Esophagus squamous epithelium (tissue), 5 donors: ENCODE results near the gene ZRANB3. TPM values are rescaled to one million over a fixed set of nuclear protein-coding genes. Genes with fewer than 3 reads are reported as not detected.

Experiments used
- DNase-seq: peaks from one replicate; lab custom pipeline; 2025; lab: John Stamatoyannopoulos, UW
- H3K27ac ChIP-seq, 4 donors: fragments of 200-600 bp; sonication (generic); one replicate each; pipeline ENCODE4 v1.5.1; 2016 to 2019; ENCODE audit warnings: mild to moderate bottlenecking in 1 of 4
- H3K27me3 ChIP-seq, 4 donors: fragments of 200-600 bp; sonication (generic); 1 replicate in 3 of 4; 2 replicates in 1 of 4; pipeline versions ENCODE4 v1.5.1 to v1.6.0; 2017 to 2021; ENCODE audit warnings: antibody characterized with exemption in 1 of 4
- H3K36me3 ChIP-seq, 3 donors: fragments of 200-600 bp; sonication (generic); one replicate each; pipeline ENCODE4 v1.5.1; 2016 to 2019
- H3K4me1 ChIP-seq, 3 donors: fragments of 200-600 bp; sonication (generic); one replicate each; pipeline ENCODE4 v1.5.1; 2017 to 2019
- H3K4me3 ChIP-seq, 4 donors: fragments of 200-600 bp; sonication (generic); 1 replicate in 3 of 4; 2 replicates in 1 of 4; pipeline ENCODE4 v1.5.1; 2016 to 2019; ENCODE audit warnings: mild to moderate bottlenecking in 2 of 4, moderate library complexity in 1 of 4
- H3K9me3 ChIP-seq, 3 donors: fragments of 200-600 bp; sonication (generic); one replicate each; pipeline ENCODE4 v1.5.1; 2016 to 2019
- CTCF ChIP-seq, 6 experiments: fragments of 450-650 bp in 4 of 6; fragments of 200-600 bp in 2 of 6; sonication (generic) in 2 of 6; IDR thresholded peaks; one replicate each; pipeline ENCODE4 v1.5.1; 2016 to 2019; ENCODE audit warnings: antibody characterized with exemption in 6 of 6, mild to moderate bottlenecking in 4 of 6, moderate library complexity in 4 of 6
- POLR2A ChIP-seq, 4 donors: fragments of 450-650 bp; IDR thresholded peaks; one replicate each; pipeline ENCODE4 v1.6.1; 2017; ENCODE audit warnings: antibody characterized with exemption in 4 of 4, mild to moderate bottlenecking in 4 of 4, moderate library complexity in 3 of 4
- WGBS, 2 donors: methylation state at CpG; one replicate each; pipeline ENCODE4 v1.1.5; 2018; 5-methylcytosine and 5-hydroxymethylcytosine counted together
- intact Hi-C: fragments of 100-400 bp; cut with DNase I; formaldehyde crosslinking; loops from one replicate; pipeline ENCODE4 v1.15.0; 2022
- total RNA-seq, 4 donors: library from RNA; depleted of rRNA; stranded (reverse); fragments of >200 nt; gene quantifications; one replicate each; pipeline ENCODE4 v1.1.0, GENCODE V29; 2016
- donor health status: DM: yes; HTN: yes; CAD: no.

Gene ZRANB3
- total RNA-seq, 4 donors from 2014 or later, result 0.61 to 4.5 (median 3.5) TPM

GRCh38 chr2:135189148-135189547, 341.9 kb downstream of the ZRANB3 start:
- no peak for DNase-seq
- TF ChIP-seq CTCF (IDR thresholded peaks at IDR 0.05) (no peak), POLR2A (IDR thresholded peaks at IDR 0.05) (no peak)
- H3K27me3 ChIP-seq, result no peaks in the 10 kb centered on the region
- intact Hi-C loops, result no loop called here
- H3K4me3 ChIP-seq, result no peak overlapping the region
- H3K4me1 ChIP-seq, result no peaks in the 10 kb centered on the region
- peaks cover 0 to 9% (median 0%) of the 10 kb centered on the region in 3 donors for H3K9me3 ChIP-seq
- 93 to 94% methylated on average over 1 of the region's 1 CpG for WGBS, 2 donors
- no peaks in the 10 kb centered on the region for H3K36me3 ChIP-seq
- no peak overlapping the region for H3K27ac ChIP-seq

GRCh38 chr2:135187270-135187669, 343.7 kb downstream of the ZRANB3 start:
- no peak for TF ChIP-seq POLR2A (IDR thresholded peaks at IDR 0.05)
- no peak for TF ChIP-seq CTCF (IDR thresholded peaks at IDR 0.05)
- Histone ChIP-seq H3K9me3 (peaks cover 0 to 9% (median 0%) of the 10 kb centered on the region in 3 donors), H3K27ac (no peak overlapping the region), H3K4me1 (no peaks in the 10 kb centered on the region), H3K4me3 (no peak overlapping the region), H3K36me3 (no peaks in the 10 kb centered on the region), H3K27me3 (no peaks in the 10 kb centered on the region)
- intact Hi-C loops, result no loop called here
- WGBS, 2 donors, result 71 to 83% methylated on average over 3 of the region's 3 CpGs
- no peak for DNase-seq

GRCh38 chr2:135186054-135186453, 345.0 kb downstream of the ZRANB3 start:
- Histone ChIP-seq H3K9me3 (peaks cover 0 to 9% (median 0%) of the 10 kb centered on the region in 3 donors), H3K36me3 (no peaks in the 10 kb centered on the region), H3K4me3 (no peak overlapping the region), H3K4me1 (no peaks in the 10 kb centered on the region), H3K27me3 (no peaks in the 10 kb centered on the region), H3K27ac (no peak overlapping the region)
- intact Hi-C loops, result no loop called here
- WGBS, 2 donors, result 75 to 97% methylated on average over 1 to 5 of the region's 5 CpGs
- DNase-seq, result no peak
- TF ChIP-seq POLR2A (IDR thresholded peaks at IDR 0.05), result no peak
- no peak for TF ChIP-seq CTCF (IDR thresholded peaks at IDR 0.05)

- DNase-seq, result no peak
- intact Hi-C loops, result no loop called here
- WGBS, 2 donors, result 69 to 80% methylated on average over 1 of the region's 1 CpG
- no peaks in the 10 kb centered on the region for H3K4me1 ChIP-seq
- H3K9me3 ChIP-seq, result no peaks in the 10 kb centered on the region
- no peak overlapping the region for H3K27ac ChIP-seq
- no peaks in the 10 kb centered on the region for H3K27me3 ChIP-seq
- no peak overlapping the region for H3K4me3 ChIP-seq
- TF ChIP-seq POLR2A (IDR thresholded peaks at IDR 0.05) (no peak), CTCF (IDR thresholded peaks at IDR 0.05) (no peak)
- peaks cover 0 to 3% (median 0%) of the 10 kb centered on the region in 3 donors for H3K36me3 ChIP-seq
Measured at GRCh38 chr2:135183822-135184221, 347.2 kb downstream of the ZRANB3 start.

- WGBS, 2 donors, result 61 to 64% methylated on average over 3 of the region's 3 CpGs
- peaks cover 0 to 2% (median 0%) of the 10 kb centered on the region in 3 donors for H3K9me3 ChIP-seq
- intact Hi-C loops, result no loop called here
- no peak overlapping the region for H3K4me3 ChIP-seq
- DNase-seq, result no peak
- no peaks in the 10 kb centered on the region for H3K27me3 ChIP-seq
- TF ChIP-seq CTCF (IDR thresholded peaks at IDR 0.05) (no peak), POLR2A (IDR thresholded peaks at IDR 0.05) (no peak)
- peaks cover 0 to 11% (median under 1%) of the 10 kb centered on the region in 3 donors for H3K36me3 ChIP-seq
- H3K4me1 ChIP-seq, result no peaks in the 10 kb centered on the region
- no peak overlapping the region for H3K27ac ChIP-seq
Measured at GRCh38 chr2:135182601-135183000, 348.4 kb downstream of the ZRANB3 start.
